ENCODE measurements around the gene YPEL2. TPM values are rescaled to one million over a fixed set of nuclear protein-coding genes. Genes with fewer than 3 reads are reported as not detected.

Gene YPEL2
- total RNA-seq, 1 experiment from 2014 or later = 4.7 TPM

GRCh38 chr17:59416184-59416583 is 84.7 kb downstream of the YPEL2 start:
- ChIA-PET CTCF (no interaction called here), RAD21 (ENCODE audit: low non-redundant PET in 1 of 2, low total read pairs in 2 of 2, uncharacterized antibody in 2 of 2, unreplicated experiment in 2 of 2) (no interaction called here)
- TF ChIP-seq CEBPB (IDR thresholded peaks at IDR 0.05; ENCODE audit: low read depth) (no peak), FOSL1 (IDR thresholded peaks at IDR 0.05; ENCODE audit: low read depth) (no peak)

GRCh38 chr17:59417452-59417851 is 86.0 kb downstream of the YPEL2 start:
- Histone ChIP-seq H3K79me2 (ENCODE audit: insufficient read depth, low read length) (no peaks in the 10 kb centered on the region), H3K4me3 (replicated peaks in 1 of 2; ENCODE audit: low read depth in 1 of 2, low read length in 2 of 2) (no peak overlapping the region), H3K9ac (ENCODE audit: low read length) (no peak overlapping the region), H2AFZ (ENCODE audit: low read depth, low read length, poor library complexity, severe bottlenecking) (no peak overlapping the region), H4K20me1 (ENCODE audit: insufficient read depth) (no peaks in the 10 kb centered on the region), H3K27me3 (ENCODE audit: insufficient read depth, low read length) (0 out of 2 replicates have a peak, but pooled peaks cover 4% of the 10 kb centered on the region), H3K4me2 (ENCODE audit: low read length) (no peak overlapping the region), H3K27ac (ENCODE audit: low read depth, low read length) (no peak overlapping the region), H3K9me3 (ENCODE audit: control insufficient read depth in 1 of 2, insufficient read depth in 1 of 2, low read depth in 1 of 2, low read length in 2 of 2) (no peaks in the 10 kb centered on the region), H3K4me1 (ENCODE audit: control insufficient read depth in 1 of 2, insufficient read depth in 2 of 2, low read length in 2 of 2) (no peaks in the 10 kb centered on the region), H3K36me3 (ENCODE audit: control insufficient read depth in 1 of 2, insufficient read depth in 2 of 2, low read length in 2 of 2) (no peaks in the 10 kb centered on the region), H3K9me2 (ENCODE audit: insufficient read depth) (no peaks in the 10 kb centered on the region)
- DNase-seq (ENCODE audit: low read depth, low spot score) = no peak
- RAD21 ChIA-PET (ENCODE audit: low non-redundant PET in 1 of 2, low total read pairs in 2 of 2, uncharacterized antibody in 2 of 2, unreplicated experiment in 2 of 2) = no interaction called here
- CTCF ChIA-PET = no interaction called here
- POLR2A ChIA-PET = no interaction called here
- intact Hi-C loops (cut with micrococcal nuclease) = no loop called here
- ATAC-seq = no peak
- BruUV-seq (replicated peaks) = no TSS peak
- TF ChIP-seq TCF7L2 (IDR thresholded peaks at IDR 0.05; ENCODE audit: borderline replicate concordance, extremely low read depth, insufficient read depth, insufficient read length) = no peak
- no peak for TF ChIP-seq ATF3 (IDR thresholded peaks at IDR 0.05)
- TF ChIP-seq ZBTB33 (IDR thresholded peaks at IDR 0.05; ENCODE audit: extremely low read depth, insufficient replicate concordance, low read length) = no peak
- TF ChIP-seq MAX (IDR thresholded peaks at IDR 0.05) = no peak

More at GRCh38 chr17:59416184-59416583, 84.7 kb downstream of the YPEL2 start:
- H2AFZ ChIP-seq (ENCODE audit: low read depth, low read length, poor library complexity, severe bottlenecking) = no peak overlapping the region
- no peaks in the 10 kb centered on the region for H4K20me1 ChIP-seq (ENCODE audit: insufficient read depth)
- no peak overlapping the region for H3K9ac ChIP-seq (ENCODE audit: low read length)
- no peak overlapping the region for H3K4me2 ChIP-seq (ENCODE audit: low read length)
- no peaks in the 10 kb centered on the region for H3K9me2 ChIP-seq (ENCODE audit: insufficient read depth)
- H3K4me3 ChIP-seq (replicated peaks in 1 of 2; ENCODE audit: low read depth in 1 of 2, low read length in 2 of 2) = no peak overlapping the region
- DNase-seq (ENCODE audit: low read depth, low spot score) (no peak), ATAC-seq (no peak)
- H3K4me1 ChIP-seq (ENCODE audit: control insufficient read depth in 1 of 2, insufficient read depth in 2 of 2, low read length in 2 of 2) = no peaks in the 10 kb centered on the region
- no peak overlapping the region for H3K27ac ChIP-seq (ENCODE audit: low read depth, low read length)
- POLR2A ChIA-PET = no interaction called here
- intact Hi-C loops (cut with micrococcal nuclease) = no loop called here
- no peaks in the 10 kb centered on the region for H3K9me3 ChIP-seq (ENCODE audit: control insufficient read depth in 1 of 2, insufficient read depth in 1 of 2, low read depth in 1 of 2, low read length in 2 of 2)
- no peaks in the 10 kb centered on the region for H3K79me2 ChIP-seq (ENCODE audit: insufficient read depth, low read length)
- 0 out of 2 replicates have a peak, but pooled peaks cover 4% of the 10 kb centered on the region for H3K27me3 ChIP-seq (ENCODE audit: insufficient read depth, low read length)
- no peaks in the 10 kb centered on the region for H3K36me3 ChIP-seq (ENCODE audit: control insufficient read depth in 1 of 2, insufficient read depth in 2 of 2, low read length in 2 of 2)
- BruUV-seq (replicated peaks) = no TSS peak

Measured in HCT116 (cell line).